ENCODE measurements around the gene SOWAHD.
A peak's percentile ranks its signal among the peaks of the same experiment; 100 is the strongest.
"Not testable (repeated sequence)": the region's sequence is repeated elsewhere in the genome, so short reads cannot be mapped to it uniquely, and the experiment has no call there.

The SOWAHD gene

GRCh38 chrX:119775517-119776238 lies 17.3 kb downstream of the SOWAHD start:
- no peak overlapping the region for H3K4me3 ChIP-seq (ENCODE audit: low read length)
- no peak for TF ChIP-seq ZNF274 (IDR thresholded peaks at IDR 0.05; ENCODE audit: low read depth, low read length)

GRCh38 chrX:119778829-119779228 lies 20.4 kb downstream of the SOWAHD start:
- TF ChIP-seq ZNF274 (IDR thresholded peaks at IDR 0.05; ENCODE audit: low read depth, low read length), result no peak
- H3K4me3 ChIP-seq (ENCODE audit: low read length), result no peak overlapping the region

GRCh38 chrX:119783026-119783425 lies 24.6 kb downstream of the SOWAHD start:
- no peak overlapping the region for H3K4me3 ChIP-seq (ENCODE audit: low read length)
- TF ChIP-seq ZNF274 (IDR thresholded peaks at IDR 0.05; ENCODE audit: low read depth, low read length), result no peak

GRCh38 chrX:119784747-119785446 lies 26.5 kb downstream of the SOWAHD start:
- no peak for TF ChIP-seq ZNF274 (IDR thresholded peaks at IDR 0.05; ENCODE audit: low read depth, low read length)
- no peak overlapping the region for H3K4me3 ChIP-seq (ENCODE audit: low read length)

- peak overlapping the region; percentile 77 for H3K4me3 ChIP-seq (ENCODE audit: low read length)
Observed at GRCh38 chrX:119790977-119791436, 32.6 kb downstream of the SOWAHD start.

GRCh38 chrX:119791437-119792231 lies 33.2 kb downstream of the SOWAHD start, which contains the start of gene RPL39:
Gene RPL39, minus strand, starts transcription at chrX:119791630. Its CDS starts 54 bp downstream, at chrX:119791576.
- H3K4me3 ChIP-seq (ENCODE audit: low read length), result peak within 1 kb of the TSS; percentile 77
- no peak for TF ChIP-seq ZNF274 (IDR thresholded peaks at IDR 0.05; ENCODE audit: low read depth, low read length)

More at GRCh38 chrX:119790977-119791436, 32.6 kb downstream of the SOWAHD start:
- TF ChIP-seq ZNF274 (IDR thresholded peaks at IDR 0.05; ENCODE audit: low read depth, low read length), result no peak

GRCh38 chrX:119801253-119802221 lies 43.1 kb downstream of the SOWAHD start:
- no peak for TF ChIP-seq ZNF274 (IDR thresholded peaks at IDR 0.05; ENCODE audit: low read depth, low read length)
- H3K4me3 ChIP-seq (ENCODE audit: low read length), result no peak overlapping the region

GRCh38 chrX:119802546-119802945 lies 44.2 kb downstream of the SOWAHD start:
- no peak overlapping the region for H3K4me3 ChIP-seq (ENCODE audit: low read length)
- no peak for TF ChIP-seq ZNF274 (IDR thresholded peaks at IDR 0.05; ENCODE audit: low read depth, low read length)

- not testable (repeated sequence) for H3K4me3 ChIP-seq (ENCODE audit: low read length)
Observed at GRCh38 chrX:119808461-119808860, 50.1 kb downstream of the SOWAHD start.

- no peak overlapping the region for H3K4me3 ChIP-seq (ENCODE audit: low read length)
- TF ChIP-seq ZNF274 (IDR thresholded peaks at IDR 0.05; ENCODE audit: low read depth, low read length), result no peak
Observed at GRCh38 chrX:119809185-119809666, 50.8 kb downstream of the SOWAHD start.

Measured in GM08714 (cell line).